Esophagus squamous epithelium (tissue), 4 donors: ENCODE results near the gene POLR1E.
A peak's percentile ranks its signal among the peaks of the same experiment; 100 is the strongest.

ENCODE experiments used
- POLR2A ChIP-seq, 4 donors: fragments of 450-650 bp; IDR thresholded peaks; one replicate each; pipeline ENCODE4 v1.6.1; 2017; ENCODE audit warnings: antibody characterized with exemption in 4 of 4, mild to moderate bottlenecking in 4 of 4, moderate library complexity in 3 of 4
- TF ChIP-seq, protein P1 (sequence below), 6 experiments: fragments of 450-650 bp in 4 of 6; fragments of 200-600 bp in 2 of 6; sonication (generic) in 2 of 6; IDR thresholded peaks; one replicate each; pipeline ENCODE4 v1.5.1; 2016 to 2019; ENCODE audit warnings: antibody characterized with exemption in 6 of 6, mild to moderate bottlenecking in 4 of 6, moderate library complexity in 4 of 6

GRCh38 chr9:37464426-37465248 lies 21.1 kb upstream of the POLR1E start:
- TF ChIP-seq POLR2A (IDR thresholded peaks at IDR 0.05) = peak in 3 of 4 donors; percentile 30 to 63 (median 38)
- TF ChIP-seq, protein P1, sequence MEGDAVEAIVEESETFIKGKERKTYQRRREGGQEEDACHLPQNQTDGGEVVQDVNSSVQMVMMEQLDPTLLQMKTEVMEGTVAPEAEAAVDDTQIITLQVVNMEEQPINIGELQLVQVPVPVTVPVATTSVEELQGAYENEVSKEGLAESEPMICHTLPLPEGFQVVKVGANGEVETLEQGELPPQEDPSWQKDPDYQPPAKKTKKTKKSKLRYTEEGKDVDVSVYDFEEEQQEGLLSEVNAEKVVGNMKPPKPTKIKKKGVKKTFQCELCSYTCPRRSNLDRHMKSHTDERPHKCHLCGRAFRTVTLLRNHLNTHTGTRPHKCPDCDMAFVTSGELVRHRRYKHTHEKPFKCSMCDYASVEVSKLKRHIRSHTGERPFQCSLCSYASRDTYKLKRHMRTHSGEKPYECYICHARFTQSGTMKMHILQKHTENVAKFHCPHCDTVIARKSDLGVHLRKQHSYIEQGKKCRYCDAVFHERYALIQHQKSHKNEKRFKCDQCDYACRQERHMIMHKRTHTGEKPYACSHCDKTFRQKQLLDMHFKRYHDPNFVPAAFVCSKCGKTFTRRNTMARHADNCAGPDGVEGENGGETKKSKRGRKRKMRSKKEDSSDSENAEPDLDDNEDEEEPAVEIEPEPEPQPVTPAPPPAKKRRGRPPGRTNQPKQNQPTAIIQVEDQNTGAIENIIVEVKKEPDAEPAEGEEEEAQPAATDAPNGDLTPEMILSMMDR (IDR thresholded peaks at IDR 0.05) = no peak
